Activated T-helper 2 cell treated with anti-CD3 and anti-CD28 coated beads, Interferon-gamma antibody, Interleukin-2, Interleukin-4, amounts not matched to agents 10 μg/mL and 5 μg/mL and 100 μg/mL, durations not matched to agents 14 hours and 24 hours and 36 hours (primary cell): Measurements from ENCODE around the gene CDON. TPM values are rescaled to one million over a fixed set of nuclear protein-coding genes. Genes with fewer than 3 reads are reported as not detected.

Experiments used
- DNase-seq: peaks from one replicate; pipeline ENCODE4 v3.0.0; 2021; ENCODE audit warnings: low spot score
- H3K27ac Mint-ChIP-seq: one replicate; pipeline ENCODE4 v1.8.0; 2021; ENCODE audit warnings: mixed read lengths
- H3K27me3 Mint-ChIP-seq: one replicate; pipeline ENCODE4 v1.8.0; 2021; ENCODE audit warnings: low read depth, mixed read lengths
- H3K36me3 Mint-ChIP-seq: one replicate; pipeline ENCODE4 v1.8.0; 2021; ENCODE audit warnings: low read depth, mixed read lengths
- H3K4me1 Mint-ChIP-seq: one replicate; pipeline ENCODE4 v1.8.0; 2021; ENCODE audit warnings: low read depth, mixed read lengths
- H3K4me3 Mint-ChIP-seq: one replicate; pipeline ENCODE4 v1.8.0; 2021; ENCODE audit warnings: low read depth, mild to moderate bottlenecking, moderate library complexity, mixed read lengths
- H3K9me3 Mint-ChIP-seq: one replicate; pipeline ENCODE4 v1.8.0; 2021; ENCODE audit warnings: mixed read lengths
- intact Hi-C: fragments of 100-400 bp; cut with micrococcal nuclease; formaldehyde crosslinking; loops from one replicate; pipeline ENCODE4 v1.15.1; 2023
- total RNA-seq: library from RNA; stranded (reverse); gene quantifications from 2 replicates; pipeline ENCODE4 v1.2.3, GENCODE V29; 2022

The CDON gene
- total RNA-seq, 1 donor from 2014 or later: 3.2 TPM

DNA sequence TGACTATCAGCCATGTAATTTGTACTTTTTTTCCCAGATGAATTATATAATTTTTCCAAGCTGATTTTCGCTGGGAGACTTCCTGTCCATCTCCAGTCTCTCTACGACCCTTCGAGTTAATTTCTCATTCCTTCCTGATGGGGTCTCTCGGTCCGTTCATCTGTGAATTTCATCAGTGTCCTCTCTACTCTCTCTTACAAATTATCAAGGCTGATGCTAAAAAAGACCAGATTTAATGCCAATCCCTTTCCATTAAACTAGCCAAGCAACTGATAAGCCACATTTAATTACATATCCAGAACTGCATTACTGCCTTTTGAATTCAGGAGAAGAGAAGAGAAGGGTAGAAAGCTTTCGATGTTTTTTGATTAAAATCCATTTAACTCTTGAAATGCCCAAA lies 91.0 kb downstream of the CDON start:
- no peak overlapping the region for H3K4me3 Mint-ChIP-seq
- H3K9me3 Mint-ChIP-seq: no peaks in the 10 kb centered on the region
- no peaks in the 10 kb centered on the region for H3K4me1 Mint-ChIP-seq

DNA sequence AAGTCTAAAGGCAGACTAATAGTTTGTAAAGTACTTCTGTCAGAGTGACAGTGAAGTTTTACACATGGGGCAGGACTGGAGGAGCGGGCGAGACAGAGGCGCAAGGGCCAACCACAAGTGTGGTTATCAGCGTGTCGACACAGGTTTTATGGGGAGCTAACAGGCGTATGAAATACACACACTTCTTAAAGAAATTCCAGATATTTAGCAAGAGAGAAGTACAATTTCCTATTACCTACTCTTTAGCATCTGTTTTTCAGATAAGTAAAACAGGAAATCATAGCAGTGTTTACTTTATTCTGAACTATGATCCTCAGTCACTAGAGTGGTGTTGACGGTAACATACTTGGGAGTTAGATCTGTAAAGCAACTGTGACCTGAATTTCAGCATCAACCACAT lies 94.3 kb downstream of the CDON start:
- DNase-seq: no peak
- Mint-ChIP-seq H3K27me3 (no peaks in the 10 kb centered on the region), H3K4me1 (no peaks in the 10 kb centered on the region), H3K9me3 (no peaks in the 10 kb centered on the region), H3K36me3 (no peaks in the 10 kb centered on the region), H3K27ac (no peak overlapping the region), H3K4me3 (no peak overlapping the region)
- intact Hi-C loops: no loop called here

More for the DNA sequence above, 91.0 kb downstream of the CDON start:
- DNase-seq: no peak
- H3K36me3 Mint-ChIP-seq: no peaks in the 10 kb centered on the region
- H3K27me3 Mint-ChIP-seq: no peaks in the 10 kb centered on the region
- no peak overlapping the region for H3K27ac Mint-ChIP-seq
- intact Hi-C loops: no loop called here

DNA sequence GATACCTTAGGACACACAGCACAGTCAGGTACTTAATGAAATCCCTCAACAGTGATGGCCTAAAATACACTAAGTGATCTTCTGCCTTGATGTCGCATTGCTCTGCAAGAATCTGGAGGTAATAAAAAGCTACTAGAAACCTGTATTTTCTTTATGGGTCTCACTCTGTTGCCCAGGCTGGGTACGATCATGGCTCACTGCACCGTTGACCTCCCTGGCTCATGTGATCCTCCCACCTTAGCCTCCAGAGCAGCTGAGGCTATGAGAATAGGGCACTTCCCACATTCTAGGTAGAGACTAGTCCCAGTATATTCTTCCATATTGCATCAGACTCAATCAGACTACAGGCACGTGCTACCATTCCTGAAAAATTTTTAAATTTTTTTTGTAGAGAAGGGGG lies 95.2 kb downstream of the CDON start:
- H3K9me3 Mint-ChIP-seq: peaks cover 7% of the 10 kb centered on the region
- H3K4me1 Mint-ChIP-seq: no peaks in the 10 kb centered on the region
- intact Hi-C loops: no loop called here
- DNase-seq: no peak
- H3K4me3 Mint-ChIP-seq: no peak overlapping the region
- no peaks in the 10 kb centered on the region for H3K27me3 Mint-ChIP-seq
- no peak overlapping the region for H3K27ac Mint-ChIP-seq
- peaks cover 3% of the 10 kb centered on the region for H3K36me3 Mint-ChIP-seq

DNA sequence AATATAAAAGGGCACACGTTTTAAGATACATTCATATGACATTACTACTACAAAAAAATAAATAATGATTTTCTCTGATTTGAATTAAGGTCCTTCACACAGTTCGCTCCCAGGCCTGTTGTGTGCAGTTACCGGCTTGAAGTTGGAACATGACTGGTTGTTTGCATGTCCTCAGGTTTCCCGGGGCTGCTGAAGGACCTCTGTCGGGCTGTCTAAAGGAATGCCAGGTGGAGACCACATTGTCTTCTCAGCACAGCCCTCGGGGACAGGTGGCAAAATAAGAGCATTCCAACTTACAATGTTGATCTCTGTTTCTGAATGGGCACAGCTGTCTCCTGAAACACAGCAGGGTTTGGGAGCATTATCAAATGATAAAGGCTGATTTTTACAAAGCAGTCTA lies 101.9 kb downstream of the CDON start:
- intact Hi-C loops: no loop called here
- Mint-ChIP-seq H3K27ac (no peak overlapping the region), H3K36me3 (peaks cover 3% of the 10 kb centered on the region), H3K4me3 (no peak overlapping the region), H3K4me1 (peaks cover 9% of the 10 kb centered on the region), H3K9me3 (peaks cover 12% of the 10 kb centered on the region), H3K27me3 (no peaks in the 10 kb centered on the region)
- DNase-seq: no peak

DNA sequence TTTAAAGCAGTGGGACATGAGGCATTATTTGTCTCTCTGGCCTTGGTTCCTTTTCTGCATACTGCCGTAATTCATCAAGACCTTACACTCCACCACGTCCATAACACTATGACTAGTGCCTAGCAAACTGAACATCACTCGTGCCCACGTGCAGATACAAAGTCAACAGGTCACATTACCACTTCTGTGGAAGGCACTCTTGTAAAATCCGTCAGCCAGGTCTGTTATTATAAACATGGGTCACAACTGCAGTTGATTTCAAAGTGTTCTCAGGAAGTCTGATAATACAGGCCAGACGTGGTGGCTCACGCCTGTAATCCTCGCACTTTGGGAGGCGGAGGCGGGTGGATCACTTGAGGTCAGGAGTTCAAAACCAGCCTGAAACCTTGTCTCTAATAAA lies 102.7 kb downstream of the CDON start:
- Mint-ChIP-seq H3K27ac (no peak overlapping the region), H3K36me3 (peaks cover 3% of the 10 kb centered on the region), H3K4me3 (no peak overlapping the region), H3K4me1 (peaks cover 9% of the 10 kb centered on the region), H3K9me3 (peaks cover 12% of the 10 kb centered on the region), H3K27me3 (no peaks in the 10 kb centered on the region)
- DNase-seq: no peak
- intact Hi-C loops: no loop called here

DNA sequence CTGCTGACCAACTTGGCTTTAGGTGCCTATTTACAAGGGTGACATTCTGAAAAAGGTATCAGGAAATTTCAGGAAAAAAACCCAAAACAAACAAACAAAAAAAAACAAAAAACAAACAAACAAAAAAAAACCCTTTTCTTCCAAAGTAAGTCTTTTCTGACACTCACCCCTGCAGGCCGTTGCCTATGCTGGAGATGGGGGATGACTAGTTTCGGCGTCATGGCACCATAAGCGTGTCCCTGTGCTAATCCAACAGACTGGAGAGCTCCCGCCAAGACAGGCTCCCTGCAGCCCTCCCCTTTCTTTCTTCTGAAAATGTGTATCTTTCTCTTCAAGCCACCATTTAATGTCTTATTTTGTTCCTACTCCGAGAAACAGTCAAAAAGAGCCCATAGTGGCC lies 103.2 kb downstream of the CDON start:
- H3K4me1 Mint-ChIP-seq: peaks cover 9% of the 10 kb centered on the region
- no peak overlapping the region for H3K27ac Mint-ChIP-seq
- intact Hi-C loops: no loop called here
- no peak overlapping the region for H3K4me3 Mint-ChIP-seq
- H3K36me3 Mint-ChIP-seq: peaks cover 3% of the 10 kb centered on the region
- peaks cover 12% of the 10 kb centered on the region for H3K9me3 Mint-ChIP-seq
- H3K27me3 Mint-ChIP-seq: no peaks in the 10 kb centered on the region
- no peak for DNase-seq

DNA sequence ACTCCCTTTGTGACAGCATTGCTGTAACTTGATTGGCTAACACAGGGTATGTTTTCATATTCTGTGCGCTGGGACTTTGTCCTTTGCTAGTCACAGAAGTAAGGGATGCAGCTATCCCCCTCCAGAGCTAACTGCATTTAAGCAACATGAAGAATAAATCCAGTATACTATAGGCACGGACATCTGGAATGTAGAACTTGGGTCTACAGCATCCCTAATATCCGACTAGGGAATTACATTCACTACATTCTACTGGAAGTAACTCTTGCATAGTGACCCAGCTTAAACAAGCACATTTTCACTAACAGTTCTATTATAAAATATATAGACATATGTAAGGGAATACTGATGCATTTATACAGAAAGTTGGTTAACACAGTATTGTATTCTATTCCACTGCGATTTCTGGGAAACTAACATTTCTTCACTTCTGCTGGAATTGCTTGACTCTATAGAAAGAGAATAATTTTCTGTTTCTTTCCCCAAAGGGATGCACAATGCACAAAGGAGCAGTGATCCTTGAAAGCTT lies 103.7 kb downstream of the CDON start:
- intact Hi-C loops: no loop called here
- DNase-seq: no peak
- H3K27ac Mint-ChIP-seq: no peak overlapping the region
- H3K9me3 Mint-ChIP-seq: peaks cover 12% of the 10 kb centered on the region
- peaks cover 3% of the 10 kb centered on the region for H3K36me3 Mint-ChIP-seq
- no peak overlapping the region for H3K4me3 Mint-ChIP-seq
- H3K27me3 Mint-ChIP-seq: no peaks in the 10 kb centered on the region
- peaks cover 9% of the 10 kb centered on the region for H3K4me1 Mint-ChIP-seq

DNA sequence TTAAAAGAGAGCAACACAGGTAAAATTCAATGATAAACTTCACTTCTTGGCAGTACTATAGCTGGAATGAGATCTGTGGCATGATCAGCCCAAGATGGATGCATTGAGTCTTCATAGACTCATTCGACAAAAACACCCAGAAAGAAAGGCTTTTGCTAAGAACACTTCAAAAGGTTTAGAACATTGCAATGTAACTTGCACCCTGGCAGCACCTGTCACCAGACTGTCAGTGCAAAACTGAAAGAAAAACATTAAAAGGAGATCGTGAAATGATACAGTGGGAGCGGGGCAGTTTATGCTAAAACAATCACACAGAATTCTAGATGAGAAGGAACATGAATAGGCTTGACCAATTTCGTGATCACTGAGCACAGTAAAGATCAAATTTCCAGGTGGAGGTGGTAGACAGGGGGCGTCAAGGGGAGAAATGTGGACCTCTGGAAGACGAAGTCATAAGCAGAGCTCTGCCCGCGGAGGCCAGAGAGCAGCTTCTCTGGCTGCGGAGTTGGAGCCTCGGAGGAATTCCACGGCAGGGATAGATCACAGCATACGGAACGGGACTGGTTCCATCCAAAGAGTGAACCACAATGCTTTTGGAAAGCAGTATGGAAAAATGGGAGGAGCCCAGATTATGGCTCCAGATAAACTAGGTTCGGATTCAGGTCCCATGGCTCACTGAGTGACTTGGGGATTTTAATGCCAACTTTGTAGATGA lies 104.9 kb downstream of the CDON start:
- H3K27me3 Mint-ChIP-seq: no peaks in the 10 kb centered on the region
- H3K27ac Mint-ChIP-seq: no peak overlapping the region
- DNase-seq: no peak
- peak overlapping the region; percentile 48 for H3K4me3 Mint-ChIP-seq
- H3K36me3 Mint-ChIP-seq: no peaks in the 10 kb centered on the region
- intact Hi-C loops: no loop called here
- H3K9me3 Mint-ChIP-seq: peaks cover 8% of the 10 kb centered on the region
- peaks cover 9% of the 10 kb centered on the region for H3K4me1 Mint-ChIP-seq

DNA sequence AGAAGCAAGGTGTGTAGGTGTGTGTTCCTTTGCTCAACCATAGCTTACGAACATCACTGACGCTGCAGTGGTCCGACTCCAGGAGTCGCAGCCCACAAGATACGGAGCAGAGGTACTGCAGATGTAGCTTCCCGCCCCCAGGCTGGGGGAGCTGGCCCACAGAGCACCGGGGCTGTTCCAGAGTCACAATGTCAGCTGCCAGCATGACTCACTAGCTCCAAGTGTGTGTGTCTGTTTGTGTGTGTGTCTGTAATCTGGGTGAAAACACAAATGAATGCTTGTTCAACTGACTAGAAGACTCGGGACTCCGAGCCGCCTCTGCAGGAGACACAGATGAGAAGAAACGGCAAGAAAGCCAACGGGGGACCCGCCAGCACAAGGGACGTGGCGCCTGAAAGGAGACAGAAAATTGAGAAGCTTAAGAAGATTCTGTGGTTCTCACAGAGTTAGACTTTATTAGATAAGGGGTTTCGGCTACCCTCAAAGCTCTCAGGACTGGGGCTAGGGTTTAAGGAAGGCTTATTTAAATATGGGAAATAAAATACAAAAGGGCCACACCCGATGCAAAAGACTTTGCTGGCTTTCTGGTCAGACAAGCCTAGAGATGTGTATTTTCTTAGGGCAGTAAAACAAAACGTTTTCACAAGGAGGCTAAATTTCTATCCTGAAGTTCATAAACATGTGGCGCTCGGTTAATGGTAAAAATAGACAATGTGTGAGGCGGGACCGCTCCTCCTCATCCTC lies 106.1 kb downstream of the CDON start:
- intact Hi-C loops: no loop called here
- no peaks in the 10 kb centered on the region for H3K9me3 Mint-ChIP-seq
- peaks cover 6% of the 10 kb centered on the region for H3K4me1 Mint-ChIP-seq
- H3K4me3 Mint-ChIP-seq: no peak overlapping the region
- H3K36me3 Mint-ChIP-seq: no peaks in the 10 kb centered on the region
- DNase-seq: no peak
- no peak overlapping the region for H3K27ac Mint-ChIP-seq
- H3K27me3 Mint-ChIP-seq: no peaks in the 10 kb centered on the region

DNA sequence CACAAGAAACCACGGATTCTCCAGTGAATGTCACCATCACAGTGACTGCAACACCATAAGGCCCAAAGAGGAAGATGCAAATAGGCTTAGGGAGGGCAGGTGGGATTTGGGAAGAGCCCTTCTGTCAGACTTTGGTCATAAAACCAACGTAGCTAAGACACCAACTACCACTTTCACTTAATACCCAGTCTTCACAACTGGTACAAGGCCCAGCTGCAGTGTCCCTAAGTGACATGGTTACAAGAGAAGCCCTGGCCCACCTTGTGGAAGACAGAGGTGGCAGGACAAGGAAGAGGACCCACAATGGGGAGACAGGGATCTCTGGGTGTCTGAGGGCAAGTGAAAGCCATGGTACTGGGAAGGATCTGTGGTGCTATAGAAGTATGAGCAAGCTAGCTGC lies 106.8 kb downstream of the CDON start:
- no peak overlapping the region for H3K4me3 Mint-ChIP-seq
- intact Hi-C loops: no loop called here
- H3K27me3 Mint-ChIP-seq: no peaks in the 10 kb centered on the region
- no peak for DNase-seq
- no peaks in the 10 kb centered on the region for H3K36me3 Mint-ChIP-seq
- H3K9me3 Mint-ChIP-seq: no peaks in the 10 kb centered on the region
- H3K4me1 Mint-ChIP-seq: peaks cover 6% of the 10 kb centered on the region
- no peak overlapping the region for H3K27ac Mint-ChIP-seq

DNA sequence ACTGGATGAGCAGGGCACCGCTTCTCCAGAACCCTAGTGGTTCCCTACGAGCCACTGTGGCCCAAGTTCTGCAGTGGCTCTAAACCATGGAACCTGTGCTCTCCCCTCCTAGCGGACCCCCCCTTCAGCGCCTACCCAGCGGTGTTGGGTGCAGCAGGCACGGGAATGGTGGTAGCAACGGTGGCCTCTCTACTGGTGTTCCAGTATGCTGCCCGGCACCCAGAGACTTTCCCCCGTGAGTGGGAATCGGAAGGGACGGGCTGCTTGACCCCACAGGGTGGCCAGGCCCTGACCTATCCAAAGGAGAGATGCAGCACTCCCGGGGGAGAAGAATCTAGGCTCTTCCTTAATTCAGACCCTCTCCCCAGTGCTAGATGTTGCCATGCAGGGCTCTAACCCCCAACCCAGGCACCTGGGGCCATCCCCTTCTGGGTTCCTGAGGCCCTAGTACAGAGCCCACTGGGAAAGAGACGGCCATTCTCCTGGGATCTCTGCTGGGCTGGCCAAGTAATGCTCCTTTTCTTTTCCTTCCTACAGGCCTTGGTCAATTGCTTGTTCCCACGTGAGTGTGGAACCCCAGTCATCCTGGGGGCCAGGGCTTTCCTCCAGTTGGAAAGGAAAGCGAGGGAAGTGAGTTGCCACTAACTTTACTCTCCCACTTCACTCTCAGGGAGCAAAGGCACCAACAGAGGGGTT lies 107.6 kb downstream of the CDON start:
- H3K36me3 Mint-ChIP-seq: no peaks in the 10 kb centered on the region
- H3K9me3 Mint-ChIP-seq: no peaks in the 10 kb centered on the region
- H3K27me3 Mint-ChIP-seq: no peaks in the 10 kb centered on the region
- no peak for DNase-seq
- H3K4me3 Mint-ChIP-seq: no peak overlapping the region
- no peak overlapping the region for H3K27ac Mint-ChIP-seq
- intact Hi-C loops: no loop called here
- H3K4me1 Mint-ChIP-seq: peaks cover 6% of the 10 kb centered on the region

DNA sequence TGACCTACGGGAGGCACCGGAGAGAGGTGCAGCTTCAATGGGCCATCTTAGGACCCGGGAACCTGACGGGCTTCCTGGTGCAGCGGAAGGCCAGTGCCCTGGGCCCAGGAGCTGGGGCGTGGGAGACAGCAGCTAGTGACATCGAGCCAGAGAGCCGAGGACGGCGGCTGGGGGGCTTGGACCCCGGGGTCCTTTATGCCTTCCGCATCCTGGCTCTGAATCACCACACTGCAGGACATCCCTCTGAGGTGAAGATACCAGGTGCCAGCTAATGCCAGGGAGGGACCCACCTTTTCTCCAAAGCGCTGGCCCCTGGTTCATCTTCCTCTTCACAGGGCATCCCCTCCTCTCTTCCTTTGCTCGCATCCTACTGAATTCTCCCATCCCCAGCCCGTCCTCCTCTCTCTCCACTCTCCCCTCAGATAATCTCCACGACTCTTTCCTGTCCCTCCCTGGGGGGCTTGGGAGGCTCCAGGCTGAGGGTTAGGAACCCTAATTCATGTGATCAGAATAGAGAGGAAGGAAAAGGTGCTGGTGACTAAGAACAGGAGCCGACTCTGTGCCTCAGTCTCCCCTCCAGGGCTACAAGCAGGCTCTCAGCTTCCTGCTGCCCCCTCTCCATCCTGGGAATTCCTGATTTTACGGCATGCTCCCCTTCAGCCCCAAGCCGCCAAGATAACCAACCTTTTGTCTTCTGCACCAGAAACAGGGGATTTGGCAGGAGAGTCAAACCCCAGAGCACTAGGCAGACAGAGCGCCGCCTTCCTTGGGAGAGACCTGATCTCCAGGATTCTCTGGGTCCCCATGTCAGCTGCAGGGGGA lies 108.3 kb downstream of the CDON start:
- Mint-ChIP-seq H3K27me3 (no peaks in the 10 kb centered on the region), H3K4me1 (peaks cover 6% of the 10 kb centered on the region), H3K36me3 (no peaks in the 10 kb centered on the region), H3K27ac (no peak overlapping the region), H3K9me3 (no peaks in the 10 kb centered on the region), H3K4me3 (no peak overlapping the region)
- intact Hi-C loops: no loop called here
- DNase-seq: no peak
